ENCODE results near the gene DOCK1.

DOCK1 gene

DNA sequence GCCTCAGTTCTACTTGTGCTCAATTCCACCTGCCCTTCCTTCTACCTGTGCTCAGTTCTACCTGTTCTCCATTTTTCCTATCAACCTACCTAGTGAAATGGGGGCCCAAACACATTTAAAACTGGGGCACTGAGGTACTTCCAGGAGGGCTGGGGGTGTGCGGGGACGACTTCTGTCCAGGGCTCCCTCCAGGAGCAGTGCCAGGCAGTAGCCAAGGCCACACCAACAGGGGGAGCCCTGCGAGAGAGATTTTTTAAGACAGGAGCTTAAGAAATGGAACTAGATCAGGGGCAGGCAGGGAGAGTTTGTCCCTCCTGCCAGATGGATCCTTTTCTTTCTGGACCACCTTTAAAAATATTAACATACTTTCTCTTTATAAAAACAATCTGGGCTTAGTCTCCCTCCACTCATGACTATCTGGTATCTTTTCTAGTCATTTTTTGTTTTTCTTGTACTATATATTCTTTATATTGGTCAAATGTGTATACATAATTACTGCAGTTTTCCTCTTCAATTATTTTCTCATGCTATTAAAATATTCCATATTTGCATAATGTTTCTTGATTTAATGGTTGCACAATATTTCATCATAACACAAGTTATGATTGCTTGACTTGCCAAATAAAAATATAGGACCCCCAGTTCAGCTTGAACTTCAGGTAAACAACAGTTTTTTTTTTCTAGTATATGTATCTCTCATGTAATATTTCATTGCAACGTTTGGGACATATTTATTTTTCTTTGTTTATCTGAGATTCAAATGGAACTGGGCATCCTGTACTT, 338.5 kb downstream of the DOCK1 start:
- peak; percentile 72 for DNase-seq

DNA sequence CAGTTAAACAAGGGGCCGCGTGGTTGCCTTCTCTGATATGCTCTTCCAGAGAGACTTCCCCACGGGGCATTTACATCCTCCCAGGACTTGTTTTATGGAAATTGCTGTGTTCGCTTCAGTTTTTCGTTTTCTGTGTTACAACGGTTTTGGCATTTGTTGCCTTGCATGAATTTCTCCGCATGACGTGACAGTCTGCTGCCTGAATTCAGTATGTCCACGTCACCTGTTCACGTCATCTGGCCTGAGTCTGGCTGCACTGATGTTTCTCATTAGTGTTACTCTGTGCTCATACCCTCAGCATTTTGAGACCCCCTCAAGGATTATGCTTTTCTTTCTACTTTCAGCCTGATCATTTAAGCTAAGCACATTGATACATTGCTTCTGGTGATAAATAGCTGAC, 340.2 kb downstream of the DOCK1 start:
- DNase-seq: no peak

GRCh38 chr10:127250031-127250430, 344.8 kb downstream of the DOCK1 start:
- no peak for DNase-seq

- DNase-seq: no peak
Observed at GRCh38 chr10:127252818-127253217, 347.6 kb downstream of the DOCK1 start.

DNA sequence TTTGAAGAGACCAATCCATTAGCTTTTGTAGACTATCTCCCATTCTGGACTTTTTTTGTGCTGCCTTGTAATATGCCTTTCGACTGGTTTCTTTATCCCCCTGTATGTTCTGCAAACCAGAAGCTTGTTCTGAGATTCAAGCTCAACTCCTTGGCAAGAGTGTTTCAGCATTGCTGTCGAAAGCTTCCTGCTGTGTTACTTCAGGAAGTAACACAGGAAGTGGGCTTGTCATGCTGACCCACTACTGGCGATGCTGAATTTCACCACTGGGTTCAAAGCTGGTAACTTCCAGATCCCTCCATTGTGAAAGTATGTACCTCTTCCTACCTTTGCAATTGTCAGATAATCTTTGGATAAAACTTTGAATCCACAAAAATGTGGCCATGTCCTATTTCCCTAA, 349.0 kb downstream of the DOCK1 start:
- DNase-seq: no peak

- no peak for DNase-seq
Observed at GRCh38 chr10:127257395-127257794, 352.2 kb downstream of the DOCK1 start.

- DNase-seq: no peak
Observed at GRCh38 chr10:127259347-127259746, 354.1 kb downstream of the DOCK1 start.

GRCh38 chr10:127262606-127263005, 357.4 kb downstream of the DOCK1 start:
- DNase-seq: no peak

GRCh38 chr10:127265288-127265687, 360.1 kb downstream of the DOCK1 start:
- DNase-seq: no peak

DNA sequence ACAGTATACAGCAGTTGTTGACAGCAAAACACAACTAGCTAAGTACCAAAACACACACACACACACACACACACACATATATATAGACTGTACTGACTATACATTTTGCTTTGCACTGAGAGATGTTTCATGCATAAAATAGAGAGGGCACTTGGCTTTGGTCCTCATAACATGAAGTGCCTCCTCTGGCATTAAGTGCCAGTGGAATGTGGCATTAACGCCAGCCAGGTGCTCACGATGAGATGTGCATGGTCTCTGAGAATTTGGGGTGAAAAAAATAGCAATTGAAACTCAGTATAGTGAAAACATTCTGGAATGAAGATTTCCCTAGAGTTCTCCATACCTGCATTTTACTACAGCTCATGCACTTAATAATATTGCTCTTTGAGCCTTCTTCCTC, 361.2 kb downstream of the DOCK1 start:
- no peak for DNase-seq

- no peak for DNase-seq
Observed at GRCh38 chr10:127267442-127267841, 362.2 kb downstream of the DOCK1 start.

DNA sequence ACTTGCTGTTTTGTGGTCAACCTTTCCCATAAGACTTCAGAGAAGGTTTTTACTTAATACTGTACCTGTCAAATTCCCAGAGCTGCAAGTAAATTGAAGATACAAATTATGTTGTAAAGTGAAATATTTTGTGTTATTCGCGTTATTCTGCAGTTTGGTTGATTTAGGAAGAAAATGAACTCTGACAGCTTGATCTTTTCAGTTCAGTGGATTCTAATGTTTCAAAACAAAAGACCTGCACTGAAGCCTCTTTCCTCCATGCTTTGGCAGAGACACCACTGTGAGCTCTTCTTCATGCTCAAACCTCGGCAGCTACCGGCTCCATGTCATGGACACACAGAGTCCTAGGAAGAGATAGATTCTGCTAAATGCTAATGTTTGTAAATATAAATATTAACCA, 366.8 kb downstream of the DOCK1 start:
- DNase-seq: no peak

DNA sequence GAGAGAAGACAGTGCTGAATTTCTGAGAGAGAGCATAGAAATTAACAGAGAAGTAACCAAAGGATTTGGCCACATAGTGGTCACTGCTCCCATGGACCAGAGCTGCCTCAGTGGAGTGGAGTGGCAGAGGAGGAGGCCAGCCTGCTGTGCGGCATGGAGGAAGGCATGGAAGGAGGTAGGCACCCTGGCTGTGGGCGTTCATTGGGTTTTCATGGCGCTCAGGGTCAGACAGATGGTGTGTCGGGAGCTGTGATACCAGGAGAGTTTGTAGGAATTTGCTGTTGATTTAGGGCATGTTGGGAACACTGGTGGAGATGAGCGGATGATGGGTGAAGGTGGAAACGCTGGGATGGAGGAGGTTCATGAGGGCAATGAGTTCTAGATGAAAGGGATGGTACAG, 370.0 kb downstream of the DOCK1 start:
- DNase-seq: no peak

DNA sequence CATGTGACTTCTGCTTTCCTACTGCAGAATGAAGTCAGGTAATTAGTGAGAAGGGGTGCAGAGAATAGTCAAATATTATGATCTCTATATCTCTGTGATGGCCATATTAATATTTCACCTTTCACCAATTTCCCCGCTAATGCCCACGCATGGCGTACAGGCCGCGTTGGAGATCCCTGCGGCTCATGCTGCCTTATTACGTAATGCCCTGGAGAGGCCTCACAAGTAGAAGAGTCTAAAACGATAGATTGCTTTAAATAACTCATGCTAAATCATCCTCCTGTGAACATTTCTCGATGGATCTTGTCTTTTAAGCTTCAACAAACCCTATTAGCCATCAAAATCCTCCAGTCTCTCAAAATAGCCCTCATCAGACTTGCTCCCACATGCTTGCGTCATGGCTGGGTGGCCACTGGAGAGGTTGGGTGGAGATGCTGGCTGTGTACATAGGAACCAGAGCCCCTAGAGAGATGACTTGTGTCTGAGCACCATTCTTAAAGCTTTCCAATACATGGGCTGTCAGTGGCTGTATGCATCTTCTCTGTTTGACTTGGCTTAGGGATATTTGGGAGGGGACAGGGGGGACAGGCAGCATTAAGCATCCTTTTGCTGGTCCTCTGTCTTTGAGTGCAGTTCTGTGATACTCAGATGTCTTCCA, 370.7 kb downstream of the DOCK1 start:
- DNase-seq: peak; percentile 32

DNA sequence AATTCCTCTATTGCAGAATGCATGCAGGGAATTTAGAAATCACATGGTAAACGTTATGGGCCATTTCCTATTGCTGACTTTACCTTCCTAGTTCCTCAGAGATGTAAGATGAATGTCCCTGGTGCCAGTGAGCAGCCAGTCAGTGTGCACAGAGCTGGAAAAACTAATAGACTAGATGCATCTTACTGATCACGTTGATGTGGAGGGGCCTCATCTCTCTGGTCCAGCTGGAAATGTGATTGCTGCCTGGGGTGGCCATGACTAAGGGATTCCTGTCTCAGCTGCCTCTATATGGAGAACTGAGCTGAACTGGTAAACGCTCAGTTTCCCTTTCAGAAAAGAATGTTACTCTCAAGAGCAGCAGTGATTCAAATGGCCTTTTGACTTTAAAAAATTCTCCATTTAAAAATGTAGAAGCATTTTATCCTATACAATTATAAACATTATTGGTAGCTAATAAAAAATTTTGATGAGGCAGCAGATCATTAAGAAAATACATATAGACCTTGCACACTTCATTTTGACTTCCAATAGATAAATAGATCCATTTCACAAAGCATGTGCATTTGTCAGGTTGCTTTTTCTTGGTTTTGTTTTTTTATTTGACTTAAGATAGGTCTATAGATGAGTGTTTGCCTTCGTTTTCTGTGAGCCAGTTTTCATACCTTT, 371.7 kb downstream of the DOCK1 start:
- DNase-seq: peak; percentile 26

DNA sequence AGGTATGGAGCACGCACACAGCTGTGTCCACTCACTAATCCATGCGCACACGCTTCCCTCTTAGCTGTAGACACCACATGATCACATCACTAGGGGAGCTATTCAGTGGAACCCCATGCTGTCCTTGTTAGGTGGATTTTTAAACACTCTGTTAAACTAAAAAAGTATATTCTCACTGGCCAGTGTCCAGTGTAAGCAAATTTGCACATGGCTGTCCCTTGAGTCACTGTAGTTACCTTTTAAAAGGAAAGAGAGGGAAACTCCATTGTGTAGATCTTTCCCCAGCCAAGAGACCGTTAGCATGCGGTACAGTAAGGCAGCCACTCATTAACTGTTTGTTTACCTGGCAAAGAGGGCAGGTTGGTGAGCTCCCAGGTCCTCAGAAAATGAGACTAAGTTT, 372.8 kb downstream of the DOCK1 start:
- peak; percentile 82 for DNase-seq

DNA sequence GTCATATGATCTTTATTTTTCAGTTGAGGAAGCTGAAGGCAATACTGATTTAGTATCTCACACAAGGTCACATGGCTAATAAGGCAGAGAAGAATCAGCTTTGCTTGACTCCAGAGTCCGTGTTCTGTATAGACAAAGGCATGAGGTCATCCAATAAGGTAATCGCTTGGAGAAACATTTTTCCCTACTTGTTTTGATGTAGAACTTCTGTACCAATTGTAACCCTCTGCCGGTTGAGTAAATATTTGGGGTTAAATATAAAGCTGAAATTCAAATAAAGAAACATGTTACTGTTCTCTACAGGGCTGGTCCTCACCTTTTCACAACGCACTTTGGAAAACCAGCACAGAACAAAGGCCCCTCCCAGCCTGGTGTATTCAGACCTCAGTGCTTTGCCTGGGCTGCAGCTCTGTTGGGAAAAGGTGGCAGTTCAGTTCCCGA, 374.1 kb downstream of the DOCK1 start:
- DNase-seq: peak; percentile 83

GRCh38 chr10:127280446-127280845, 375.2 kb downstream of the DOCK1 start:
- DNase-seq: no peak

- no peak for DNase-seq
Observed at GRCh38 chr10:127283017-127283416, 377.8 kb downstream of the DOCK1 start.

- DNase-seq: no peak
Observed at GRCh38 chr10:127283576-127283975, 378.3 kb downstream of the DOCK1 start.

- DNase-seq: no peak
Observed at GRCh38 chr10:127290850-127291249, 385.6 kb downstream of the DOCK1 start.

DNA sequence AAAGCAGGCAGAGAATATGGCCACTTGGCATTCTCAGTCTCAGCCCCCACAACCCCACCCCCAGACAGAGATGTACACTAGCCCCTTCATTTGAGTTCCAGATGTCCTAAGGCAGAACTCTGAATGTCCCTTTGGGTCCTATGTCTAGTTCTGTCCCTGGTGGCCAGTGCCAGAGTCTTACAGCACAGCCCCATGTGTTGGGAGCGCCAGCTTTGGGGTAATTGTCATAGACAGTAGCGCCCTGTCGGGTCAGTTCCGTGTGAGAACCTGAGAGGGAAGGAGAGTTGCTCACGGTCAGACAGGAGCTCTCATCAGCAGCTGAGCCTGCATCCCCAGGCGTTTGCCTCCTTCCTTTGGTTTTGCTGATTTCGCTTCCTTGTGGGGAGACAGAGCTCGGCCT, 386.1 kb downstream of the DOCK1 start:
- DNase-seq: no peak

DNA sequence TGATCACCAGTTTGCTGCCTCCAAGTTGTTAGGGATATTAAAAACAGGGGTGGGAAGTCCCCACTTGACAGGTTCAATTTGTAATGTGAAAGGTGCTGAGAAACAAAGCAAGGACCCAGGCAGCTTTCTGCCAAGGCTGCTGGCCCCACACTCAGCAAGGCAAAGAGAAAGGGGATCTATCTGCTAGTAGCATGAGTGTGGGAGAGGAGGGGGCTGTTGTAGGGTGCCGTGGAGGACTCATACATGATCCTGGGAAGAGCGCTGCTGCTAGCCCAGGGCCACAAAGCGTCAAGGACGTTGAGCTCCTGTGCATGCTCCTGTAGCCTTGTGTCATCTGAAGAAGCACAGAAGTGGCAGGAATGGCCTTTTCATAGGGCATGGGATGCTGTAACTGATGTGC, 387.7 kb downstream of the DOCK1 start:
- no peak for DNase-seq

DNA sequence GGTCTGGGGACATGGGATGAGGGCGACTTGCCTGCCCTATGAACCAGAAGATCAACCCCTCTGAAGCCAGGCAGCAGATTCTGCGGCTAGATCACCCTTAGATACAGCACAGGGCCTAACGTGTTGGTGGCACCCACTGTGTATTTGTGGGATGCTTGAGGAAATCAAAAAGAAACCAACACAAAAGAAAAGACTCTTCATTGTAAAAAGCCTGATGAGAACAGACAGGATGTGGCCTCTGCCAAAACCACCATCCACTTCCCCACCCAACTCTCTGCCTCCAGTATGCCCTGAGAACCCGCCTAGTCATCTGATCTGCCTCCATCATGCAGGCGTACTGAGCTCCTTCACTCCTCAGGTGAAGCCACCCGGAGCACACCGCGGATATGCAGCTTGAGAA, 388.4 kb downstream of the DOCK1 start:
- no peak for DNase-seq

All from NCI-H146 (cell line).